NCI-H2029 treated with DMSO at 0.1 percent for 48 hours (cell line): ENCODE data around the gene GRIN3B.

Experiments used
- DNase-seq: peaks from one replicate; lab custom pipeline; 2025; lab: John Stamatoyannopoulos, UW

GRIN3B gene

DNA sequence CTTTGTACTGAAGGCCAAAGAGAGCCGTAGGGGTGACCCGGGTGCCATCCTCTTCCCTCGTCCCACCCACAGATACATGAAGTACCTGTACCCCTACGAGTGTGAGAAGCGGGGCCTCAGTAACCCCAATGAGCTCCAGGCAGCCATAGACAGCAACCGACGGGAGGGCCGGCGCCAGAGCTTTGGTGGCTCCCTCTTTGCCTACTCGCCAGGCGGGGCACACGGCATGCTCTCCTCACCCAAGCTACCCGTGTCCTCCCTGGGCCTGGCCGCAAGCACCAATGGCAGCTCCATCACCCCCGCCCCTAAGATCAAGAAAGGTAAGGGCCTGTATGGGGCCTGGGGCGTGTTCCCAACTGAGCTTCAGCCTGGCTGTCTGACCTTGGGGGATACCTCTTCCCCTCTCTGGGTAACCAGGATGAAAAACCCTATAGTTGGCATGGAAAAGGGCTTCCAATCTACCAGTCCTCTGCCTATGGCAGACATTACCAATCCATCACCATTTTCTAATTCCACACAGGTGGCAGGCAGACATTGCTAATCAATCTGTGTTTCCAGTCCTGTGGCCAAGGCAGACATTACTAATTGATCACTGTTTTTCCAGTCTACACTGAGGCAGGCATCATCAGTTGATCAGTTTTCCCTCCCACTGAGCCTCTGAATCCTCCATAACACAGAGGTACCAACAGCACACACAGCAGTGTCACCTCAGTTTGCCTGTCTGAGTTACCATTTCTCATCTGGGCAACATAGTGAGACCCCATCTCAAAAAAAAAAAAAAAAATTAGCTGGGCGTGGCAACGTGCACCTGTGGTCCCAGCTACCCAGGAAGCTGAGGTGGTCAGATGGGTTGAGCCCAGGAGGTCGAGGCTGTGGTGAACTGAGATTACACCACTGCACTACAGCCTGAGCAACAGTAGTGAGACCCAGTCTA lies 35.2 kb upstream of the GRIN3B start:
- no peak for DNase-seq

DNA sequence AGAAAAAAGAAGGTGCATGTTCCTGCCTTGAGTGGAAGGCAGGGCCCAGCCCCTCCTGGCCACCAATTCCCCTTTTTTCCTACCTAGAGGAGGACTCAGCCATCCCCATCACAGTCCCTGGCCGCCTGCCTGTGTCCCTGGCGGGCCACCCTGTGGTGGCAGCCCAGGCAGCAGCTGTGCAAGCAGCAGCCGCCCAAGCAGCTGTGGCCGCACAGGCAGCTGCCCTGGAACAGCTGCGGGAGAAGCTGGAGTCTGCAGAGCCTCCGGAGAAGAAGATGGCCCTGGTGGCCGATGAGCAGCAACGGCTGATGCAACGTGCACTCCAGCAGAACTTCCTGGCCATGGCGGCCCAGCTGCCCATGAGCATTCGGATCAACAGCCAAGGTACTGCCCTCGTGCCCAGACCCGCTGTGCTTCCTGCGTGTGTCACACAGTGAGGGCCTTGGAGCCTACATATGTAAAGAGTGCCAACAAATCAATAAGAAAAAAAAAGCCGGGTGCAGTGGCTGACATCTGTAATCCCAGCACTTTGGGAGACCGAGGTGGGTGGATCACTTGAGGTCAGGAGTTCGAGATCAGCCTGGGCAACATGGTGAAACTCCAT lies 33.6 kb upstream of the GRIN3B start:
- no peak for DNase-seq

DNA sequence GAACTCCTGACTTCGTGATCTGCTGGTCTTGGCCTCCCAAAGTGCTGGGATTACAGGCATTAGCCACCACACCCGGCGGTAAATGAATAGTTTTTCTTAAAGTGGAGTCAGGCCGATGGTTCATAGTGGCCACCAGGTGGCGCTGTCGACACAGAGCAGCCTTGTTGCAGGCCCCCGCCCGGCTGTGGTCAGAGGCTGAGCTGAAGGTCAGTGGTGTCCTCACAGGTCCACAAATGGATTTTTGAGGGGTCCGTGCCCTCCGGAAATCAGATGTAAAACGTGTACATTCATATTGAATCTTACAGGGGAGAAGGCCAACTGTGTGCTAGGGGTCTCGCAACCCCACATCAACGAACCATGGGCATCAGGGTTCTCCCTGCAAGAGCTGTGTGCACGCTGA lies 29.5 kb upstream of the GRIN3B start:
- DNase-seq, result no peak

DNA sequence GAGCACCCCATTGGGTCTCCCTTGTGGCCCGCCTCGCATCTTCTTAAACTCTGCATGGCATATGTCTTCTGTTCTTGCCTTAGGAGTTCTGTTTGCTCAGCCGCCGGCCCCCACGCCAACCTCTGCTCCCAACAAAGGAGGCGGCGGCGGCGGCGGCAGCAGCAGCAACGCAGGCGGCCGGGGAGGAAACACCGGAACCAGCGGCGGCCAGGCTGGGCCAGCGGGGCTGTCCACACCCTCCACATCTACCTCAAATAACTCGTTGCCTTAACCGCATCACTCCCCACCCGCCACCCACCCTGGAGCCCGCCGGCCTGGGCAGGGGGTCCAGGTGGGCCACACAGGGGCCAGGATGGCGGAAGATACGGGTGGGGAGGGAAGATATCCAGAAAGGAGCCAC lies 28.4 kb upstream of the GRIN3B start:
- no peak for DNase-seq

DNA sequence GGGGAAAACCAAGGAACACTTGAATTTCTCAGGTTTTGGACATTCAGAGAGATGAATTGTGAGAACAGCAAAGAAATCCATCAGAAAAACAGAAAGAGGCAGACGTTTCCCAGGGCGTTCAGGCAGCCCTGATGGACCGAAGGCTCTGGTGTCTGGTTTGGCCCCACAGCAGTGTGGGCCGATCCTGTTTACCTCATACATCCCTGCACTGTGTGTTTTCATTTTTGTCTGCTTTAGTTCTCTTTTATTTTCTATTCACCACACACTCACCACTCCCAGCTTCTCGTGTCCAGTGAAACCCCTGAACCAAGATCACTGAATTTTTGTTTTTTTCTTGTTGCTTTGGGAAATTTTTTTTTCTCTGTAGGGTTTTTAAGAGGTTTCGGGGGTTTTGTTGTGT lies 27.9 kb upstream of the GRIN3B start:
- no peak for DNase-seq

DNA sequence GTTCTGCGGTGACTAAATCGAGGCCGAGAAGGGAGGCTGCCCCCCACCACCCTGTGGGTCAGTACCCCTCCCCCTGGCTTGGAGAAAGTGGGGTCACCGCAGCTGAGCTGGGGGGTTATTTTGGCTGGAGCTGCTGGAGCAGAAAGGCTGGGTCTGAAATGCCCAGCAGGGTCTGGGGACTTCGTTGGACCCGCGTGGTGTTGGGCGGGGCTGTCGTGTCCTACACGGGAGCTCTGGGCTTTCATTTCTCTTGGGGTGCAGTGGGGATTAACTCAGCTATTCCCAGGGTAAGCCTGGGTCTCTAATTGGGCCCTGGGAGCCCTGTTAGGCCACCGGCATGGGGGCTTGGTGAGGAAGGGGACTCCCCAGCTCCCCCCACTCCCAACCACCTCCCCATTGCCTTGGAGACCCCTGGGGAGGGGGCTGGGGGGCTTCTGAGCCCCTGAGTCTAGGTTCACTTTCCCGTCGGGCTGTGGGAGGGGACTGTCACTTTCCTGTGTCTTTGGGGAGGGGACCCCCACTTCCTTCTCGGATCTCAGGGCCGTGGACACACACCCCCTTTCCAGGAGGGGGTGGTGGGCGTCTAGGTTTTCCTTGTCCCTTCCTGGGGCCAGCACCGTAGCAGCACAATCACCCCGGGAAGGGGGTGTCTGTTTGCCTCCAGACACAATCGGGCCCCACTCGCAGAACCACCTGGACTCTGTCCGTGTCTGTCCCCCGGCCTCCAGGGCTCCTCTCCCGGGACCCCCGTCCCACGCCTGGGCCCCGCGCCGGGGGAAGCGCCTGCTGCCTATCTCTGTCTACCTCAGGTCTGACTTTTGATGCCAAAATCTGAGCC lies 26.3 kb upstream of the GRIN3B start:
- no peak for DNase-seq

DNA sequence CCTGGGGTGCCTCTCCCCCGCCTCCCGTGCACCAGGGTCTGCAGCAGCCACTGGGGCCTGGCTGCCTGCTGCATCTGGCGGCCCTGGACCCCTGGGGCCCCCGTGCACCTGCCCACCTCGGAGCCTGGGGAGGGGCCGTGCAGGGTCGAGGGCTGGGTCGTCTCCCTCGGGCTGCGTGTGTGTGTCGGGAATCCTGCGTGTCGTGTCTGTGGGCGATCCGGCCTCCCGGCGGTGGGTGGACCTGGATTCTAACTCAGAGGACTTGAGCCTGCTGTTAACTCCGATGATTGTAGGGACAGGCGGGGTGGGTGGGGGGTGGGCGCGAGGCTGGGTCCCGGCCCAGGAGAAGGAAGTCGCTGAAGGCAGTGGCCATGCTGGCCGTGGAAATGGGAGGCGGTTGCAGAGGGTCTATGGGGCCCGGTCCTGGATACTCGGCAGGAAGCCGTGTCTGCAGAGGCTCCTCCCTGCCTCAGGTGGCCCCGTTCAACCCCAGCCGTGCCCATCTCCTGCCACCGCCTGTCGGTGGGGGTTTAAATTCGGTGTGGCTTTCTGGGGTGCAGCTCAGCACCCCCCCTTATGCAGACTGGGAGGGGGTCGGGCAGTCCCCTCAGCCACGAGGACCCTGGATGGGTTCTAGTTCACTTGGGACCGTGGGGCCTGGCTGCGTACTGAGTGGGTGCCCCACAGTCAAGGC lies 25.5 kb upstream of the GRIN3B start:
- no peak for DNase-seq

DNA sequence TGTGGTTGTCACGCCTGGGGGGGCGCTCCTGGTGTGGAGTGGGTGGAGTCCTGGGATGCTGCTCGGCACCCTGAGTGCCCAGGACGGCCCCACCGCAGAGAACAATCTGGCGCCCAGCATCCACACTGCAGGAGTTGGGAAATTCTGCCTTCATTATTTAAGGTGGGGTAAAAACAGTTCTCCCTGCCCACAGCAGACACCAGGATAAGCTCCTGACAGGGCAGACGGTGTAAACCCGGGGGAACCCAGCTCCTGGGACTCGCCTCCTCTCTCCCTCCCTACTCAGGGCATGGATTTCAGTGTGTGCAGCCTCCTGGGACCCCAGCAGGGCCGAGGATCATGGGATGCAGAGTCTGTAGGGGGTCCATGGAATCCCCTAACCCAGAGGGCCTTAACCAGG lies 23.7 kb upstream of the GRIN3B start:
- DNase-seq, result no peak

DNA sequence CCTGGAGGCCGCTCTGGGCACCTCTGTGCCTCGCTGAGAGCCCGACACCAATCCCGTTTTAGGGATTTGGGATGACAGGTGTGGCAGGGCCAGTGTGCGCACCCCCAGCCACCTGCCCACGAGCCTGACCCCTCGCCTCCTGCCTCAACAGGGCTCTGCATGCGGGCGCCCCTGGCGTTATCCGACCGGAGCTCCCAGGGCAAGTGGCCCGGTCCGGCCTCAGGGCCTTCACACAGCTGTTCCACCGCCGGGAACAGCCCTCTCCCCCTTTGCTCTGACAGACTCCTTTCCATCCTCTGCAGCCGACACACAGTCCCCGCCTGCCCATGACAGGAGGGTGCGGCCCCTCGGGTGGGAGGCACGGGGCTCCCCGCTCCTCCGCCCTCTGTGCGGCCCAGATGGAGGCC lies 23.2 kb upstream of the GRIN3B start:
- DNase-seq, result no peak

DNA sequence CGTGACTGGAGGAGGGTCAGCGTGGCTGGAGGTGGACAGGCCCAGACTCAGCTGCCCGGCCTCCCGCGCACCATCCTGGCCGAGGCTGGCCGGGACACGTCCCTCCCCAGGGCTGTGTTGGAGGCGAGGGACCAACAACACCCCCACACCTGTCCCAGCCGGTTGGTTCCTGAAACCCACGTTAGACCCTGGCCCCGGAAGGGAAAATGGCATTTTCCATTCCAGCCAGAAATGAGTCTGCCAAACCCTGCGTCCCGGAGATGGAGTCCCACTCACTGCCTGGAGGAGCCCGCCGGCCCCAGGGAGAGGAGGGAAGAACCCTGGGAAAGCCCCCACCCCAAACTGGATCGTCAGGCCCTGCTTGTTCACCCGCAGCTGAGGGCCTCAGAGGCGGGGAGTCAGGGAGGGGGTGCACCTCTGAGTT lies 20.9 kb upstream of the GRIN3B start:
- DNase-seq, result no peak

DNA sequence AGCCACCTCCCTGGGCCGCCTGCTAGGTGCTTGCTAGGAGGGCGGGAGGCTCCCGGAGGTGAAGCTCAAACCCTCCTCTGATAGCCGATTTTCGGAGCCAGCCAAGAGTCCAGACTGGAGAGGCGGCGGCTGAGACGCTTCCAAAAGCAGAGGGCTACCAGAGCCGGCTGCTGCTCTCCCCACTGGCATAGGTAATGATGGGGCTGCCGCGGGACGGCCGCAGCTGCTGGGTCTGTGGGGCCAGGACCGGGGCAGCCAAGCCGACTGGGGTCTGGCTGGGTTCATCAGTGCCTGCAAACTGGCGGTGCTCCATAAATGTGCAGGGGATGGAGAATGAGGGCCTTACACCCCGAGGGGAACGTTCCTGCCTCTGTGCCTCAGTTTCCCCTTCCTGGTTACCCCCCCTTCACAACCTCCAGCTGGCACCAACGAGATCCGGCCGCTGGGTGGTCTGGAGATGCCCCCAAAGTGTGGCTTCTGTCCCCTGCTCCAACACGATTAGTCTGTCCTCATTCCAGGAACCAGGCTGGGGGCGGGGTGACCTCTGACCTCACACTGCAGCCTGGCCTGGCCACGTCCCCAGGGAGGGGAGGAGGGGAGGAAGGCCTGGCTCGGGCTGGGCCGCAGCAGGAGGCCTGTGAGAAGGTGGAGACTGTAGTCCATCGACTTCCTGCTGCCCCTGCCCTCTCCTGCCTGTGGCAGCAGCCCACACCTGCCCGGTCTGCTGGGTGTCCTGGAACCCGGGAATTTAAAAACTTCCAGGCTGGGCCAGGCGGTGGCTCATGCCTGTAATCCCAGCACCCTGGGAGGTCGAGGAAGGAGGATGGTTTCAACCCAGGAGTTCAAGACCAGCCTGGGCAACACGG lies 19.9 kb upstream of the GRIN3B start:
- DNase-seq, result no peak

DNA sequence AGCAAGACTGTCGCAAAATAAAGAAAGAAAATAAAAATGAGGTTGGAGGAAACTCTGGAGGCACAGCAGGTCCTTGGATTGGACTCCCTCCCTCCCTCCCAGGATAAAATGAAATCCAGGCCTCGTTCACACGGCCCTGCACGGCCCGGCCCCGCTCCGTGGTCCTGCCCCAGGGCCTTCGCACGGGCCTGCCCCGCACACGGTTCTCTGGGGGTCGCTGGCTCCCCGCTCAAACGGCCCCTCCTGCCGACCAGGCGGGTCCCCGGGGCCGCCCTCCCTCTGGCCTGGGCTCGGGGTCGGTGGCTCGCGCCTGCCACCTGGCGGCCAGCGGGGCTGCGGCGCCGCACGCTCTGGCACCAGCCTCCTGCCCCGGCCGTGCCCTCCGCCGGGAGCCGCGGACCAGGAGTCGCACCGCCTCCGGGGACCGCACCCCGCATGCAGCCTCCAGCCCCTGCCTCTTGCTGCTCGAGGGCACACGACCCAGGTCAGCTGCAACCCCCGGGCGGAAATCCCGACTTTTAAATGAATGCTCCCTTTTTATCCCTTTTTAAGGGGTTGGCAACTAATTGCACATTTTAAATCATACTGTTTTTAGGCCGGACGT lies 17.6 kb upstream of the GRIN3B start:
- no peak for DNase-seq

DNA sequence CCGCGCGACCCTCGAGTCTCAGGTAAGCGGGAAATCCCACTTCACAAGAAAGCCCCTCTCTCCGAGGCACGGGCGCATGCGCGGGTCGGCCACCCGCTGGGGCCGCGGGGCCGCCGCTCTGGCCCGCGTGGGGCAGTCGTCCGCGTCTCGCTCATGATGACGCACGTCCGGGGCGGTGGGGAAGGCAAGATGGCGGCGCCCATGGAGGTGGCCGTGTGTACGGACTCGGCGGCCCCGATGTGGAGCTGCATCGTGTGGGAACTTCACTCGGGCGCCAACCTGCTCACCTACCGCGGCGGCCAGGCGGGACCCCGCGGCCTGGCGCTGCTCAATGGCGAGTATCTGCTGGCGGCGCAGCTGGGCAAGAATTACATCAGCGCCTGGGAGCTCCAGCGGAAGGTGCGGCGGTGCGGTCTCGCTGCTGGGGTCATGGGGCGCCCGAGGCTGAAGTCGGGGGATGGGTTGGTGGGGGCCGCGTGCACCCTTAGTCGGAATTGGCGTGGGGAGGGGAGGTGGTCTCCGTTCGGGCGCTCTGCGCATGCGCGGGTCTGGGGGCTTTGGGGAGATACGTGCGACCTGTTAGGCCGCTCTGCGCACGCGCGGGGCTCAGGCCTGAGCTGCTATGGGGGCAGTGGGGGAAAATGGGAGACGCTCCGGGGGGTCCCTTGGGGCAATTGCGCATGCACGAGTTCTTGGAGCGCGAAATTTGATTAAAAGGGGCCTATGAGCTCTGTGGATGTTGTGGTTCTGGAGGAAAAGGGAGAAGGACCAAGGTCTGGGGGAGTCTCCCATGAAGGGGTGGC lies 15.9 kb upstream of the GRIN3B start, which contains the start of gene WDR18:
Gene WDR18, plus strand, starts transcription at position 181 of the 803 bp plus-strand sequence. Its CDS starts 9 bp downstream, at position 190.
- peak; percentile 44 for DNase-seq

DNA sequence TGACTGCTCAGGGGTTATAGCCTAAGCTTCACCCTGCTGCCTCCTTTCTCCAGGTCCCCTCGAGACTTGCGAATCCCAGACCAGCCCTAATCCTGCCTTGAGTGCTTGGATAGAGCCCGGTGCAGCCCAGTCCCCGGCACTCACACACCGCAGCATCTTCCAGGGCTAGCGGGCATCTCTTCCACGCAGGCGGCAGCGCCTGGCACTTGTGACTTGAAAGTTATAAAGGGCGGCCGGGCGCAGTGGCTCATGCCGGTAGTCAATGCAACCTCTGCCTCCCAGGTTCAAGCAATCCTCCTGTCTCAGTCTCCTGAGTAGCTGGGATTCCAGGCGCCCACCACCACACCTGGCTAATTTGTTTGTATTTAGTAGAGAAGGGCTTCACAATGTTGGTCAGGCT lies 14.1 kb upstream of the GRIN3B start:
- no peak for DNase-seq

DNA sequence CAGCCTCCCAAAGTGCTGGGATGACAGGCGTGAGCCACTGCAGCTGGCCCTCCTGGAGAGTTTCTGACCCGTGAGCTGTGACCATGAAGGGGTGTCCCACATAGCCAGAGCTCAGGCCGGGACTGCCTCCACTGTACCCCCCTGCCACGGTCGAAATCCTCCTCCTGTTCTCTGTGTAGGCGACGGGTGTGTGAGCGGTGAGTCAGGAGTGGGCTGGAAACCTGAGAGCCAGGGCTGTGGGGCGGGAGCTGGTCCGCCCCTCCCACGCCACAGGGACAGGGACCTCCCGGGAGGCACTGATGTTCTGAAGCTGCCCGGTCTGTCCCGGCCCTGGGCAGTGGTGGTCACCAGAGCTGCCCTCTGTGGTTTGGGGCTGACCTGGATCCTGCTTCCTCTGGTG lies 12.1 kb upstream of the GRIN3B start:
- no peak for DNase-seq

DNA sequence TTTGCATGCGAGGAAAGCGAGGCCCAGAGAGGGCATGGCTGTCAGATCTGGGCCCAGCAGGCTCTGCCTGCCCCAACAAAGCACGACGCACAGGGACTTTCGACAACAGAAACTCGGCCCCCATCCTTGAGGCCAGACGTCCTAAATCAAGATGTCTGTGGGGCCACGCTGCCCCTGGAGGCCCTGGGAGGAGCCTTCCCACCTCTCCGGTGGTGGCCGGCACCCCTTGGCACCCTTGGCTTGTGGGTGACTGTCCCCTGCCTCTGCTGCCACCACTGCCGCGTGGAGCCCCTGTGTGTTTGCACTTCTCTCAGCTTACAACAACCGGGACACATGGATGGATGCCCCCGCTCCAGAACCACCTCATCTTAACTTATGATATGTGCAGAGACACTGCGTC lies 11.7 kb upstream of the GRIN3B start:
- no peak for DNase-seq

DNA sequence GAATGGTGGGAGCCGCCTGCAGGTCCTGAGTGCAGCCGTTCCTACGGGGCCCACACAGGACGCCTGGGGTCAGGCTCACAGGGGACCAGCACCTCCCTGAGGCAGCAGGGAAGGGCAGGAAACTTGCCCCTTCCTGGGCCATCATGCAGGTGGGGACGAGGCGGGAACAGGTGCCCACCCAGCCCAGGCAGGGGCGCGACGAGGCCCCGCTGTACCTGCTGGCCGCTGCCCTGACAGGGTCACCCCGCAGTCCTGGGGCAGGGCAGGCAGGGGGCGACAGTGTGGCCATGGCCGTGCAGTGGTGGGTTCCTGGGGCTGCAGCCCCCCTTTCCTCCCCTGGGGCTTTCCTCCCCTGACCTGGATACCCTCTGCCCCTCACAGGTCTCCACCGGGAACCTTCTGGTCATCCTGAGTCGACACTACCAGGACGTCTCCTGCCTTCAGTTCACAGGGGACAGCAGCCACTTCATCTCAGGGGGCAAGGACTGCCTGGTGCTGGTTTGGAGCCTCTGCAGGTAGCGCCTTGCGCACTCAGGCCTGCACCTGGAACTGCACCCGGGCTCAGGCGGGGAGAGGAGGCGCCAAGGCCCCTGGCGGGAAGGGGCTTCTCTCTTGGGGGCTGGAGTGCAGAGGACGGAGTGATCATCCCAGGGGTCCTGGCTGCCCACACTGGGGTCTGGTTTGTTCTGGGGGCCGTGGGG lies 10.7 kb upstream of the GRIN3B start:
- DNase-seq, result no peak

DNA sequence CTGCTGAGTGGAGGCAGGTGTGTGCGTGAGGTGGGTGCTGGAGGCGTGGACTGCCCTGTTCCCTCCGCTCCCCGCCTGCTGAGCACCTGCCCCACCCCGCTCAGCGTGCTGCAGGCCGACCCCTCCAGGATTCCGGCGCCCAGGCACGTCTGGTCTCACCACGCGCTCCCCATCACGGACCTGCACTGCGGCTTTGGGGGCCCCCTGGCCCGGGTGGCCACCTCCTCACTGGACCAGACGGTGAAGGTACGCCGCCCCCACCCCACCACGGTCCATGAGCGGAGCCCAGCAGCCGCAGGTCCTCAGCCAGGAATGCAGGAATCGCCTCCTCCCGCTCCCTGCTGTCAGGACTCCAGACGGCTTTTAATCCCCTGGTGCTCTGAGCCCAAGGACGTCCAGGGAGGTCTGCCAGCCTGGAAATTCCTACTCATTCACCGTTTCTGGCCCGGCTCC lies 10.1 kb upstream of the GRIN3B start:
- no peak for DNase-seq

DNA sequence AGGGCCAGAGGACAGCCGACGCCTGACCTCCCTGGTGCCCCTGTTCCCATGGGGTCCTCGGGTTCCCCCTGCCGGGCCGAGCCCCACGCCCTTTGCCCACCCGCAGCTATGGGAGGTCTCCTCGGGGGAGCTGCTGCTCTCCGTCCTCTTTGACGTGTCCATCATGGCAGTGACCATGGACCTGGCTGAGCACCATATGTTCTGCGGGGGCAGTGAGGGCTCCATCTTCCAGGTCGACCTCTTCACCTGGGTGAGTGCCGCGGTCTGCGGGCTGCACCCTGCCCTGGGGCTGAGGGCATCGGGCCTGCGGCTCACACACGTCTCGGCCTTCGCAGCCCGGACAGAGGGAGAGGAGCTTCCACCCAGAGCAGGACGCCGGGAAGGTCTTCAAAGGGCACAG lies 9.5 kb upstream of the GRIN3B start:
- DNase-seq, result no peak
